ENCODE measurements around the gene IFT57. TPM values are rescaled to one million over a fixed set of nuclear protein-coding genes. Genes with fewer than 3 reads are reported as not detected.

IFT57 gene
- total and polyA plus RNA-seq, 12 donors, result 5.9 to 29.5 (median 20.4) TPM

DNA sequence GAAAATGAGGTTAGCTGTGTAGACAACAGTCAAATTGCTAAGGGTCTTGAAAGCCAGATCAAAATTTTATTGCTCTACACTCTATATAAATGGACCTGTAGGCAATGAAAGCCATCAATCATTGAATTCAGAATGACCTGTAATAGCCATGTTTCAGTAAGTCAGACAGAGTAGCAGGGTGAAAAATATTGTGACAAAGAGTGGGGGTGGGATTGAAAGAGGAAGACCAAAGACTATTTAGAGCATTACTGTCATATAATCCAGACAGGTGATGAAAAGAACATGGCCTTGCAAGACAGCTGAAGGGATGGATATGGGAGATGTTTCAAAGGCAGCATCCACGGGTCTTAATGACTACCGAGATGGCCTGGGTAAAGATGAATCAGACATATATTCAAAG, 22.2 kb downstream of the IFT57 start:
- TF ChIP-seq, protein P1, sequence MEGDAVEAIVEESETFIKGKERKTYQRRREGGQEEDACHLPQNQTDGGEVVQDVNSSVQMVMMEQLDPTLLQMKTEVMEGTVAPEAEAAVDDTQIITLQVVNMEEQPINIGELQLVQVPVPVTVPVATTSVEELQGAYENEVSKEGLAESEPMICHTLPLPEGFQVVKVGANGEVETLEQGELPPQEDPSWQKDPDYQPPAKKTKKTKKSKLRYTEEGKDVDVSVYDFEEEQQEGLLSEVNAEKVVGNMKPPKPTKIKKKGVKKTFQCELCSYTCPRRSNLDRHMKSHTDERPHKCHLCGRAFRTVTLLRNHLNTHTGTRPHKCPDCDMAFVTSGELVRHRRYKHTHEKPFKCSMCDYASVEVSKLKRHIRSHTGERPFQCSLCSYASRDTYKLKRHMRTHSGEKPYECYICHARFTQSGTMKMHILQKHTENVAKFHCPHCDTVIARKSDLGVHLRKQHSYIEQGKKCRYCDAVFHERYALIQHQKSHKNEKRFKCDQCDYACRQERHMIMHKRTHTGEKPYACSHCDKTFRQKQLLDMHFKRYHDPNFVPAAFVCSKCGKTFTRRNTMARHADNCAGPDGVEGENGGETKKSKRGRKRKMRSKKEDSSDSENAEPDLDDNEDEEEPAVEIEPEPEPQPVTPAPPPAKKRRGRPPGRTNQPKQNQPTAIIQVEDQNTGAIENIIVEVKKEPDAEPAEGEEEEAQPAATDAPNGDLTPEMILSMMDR (IDR thresholded peaks at IDR 0.05), result no peak
- ATAC-seq, result no peak
- no peak for DNase-seq
- no peak overlapping the region for H3K27ac ChIP-seq
- 95 to 96% methylated on average over 2 of the region's 2 CpGs for WGBS, 2 donors
- peaks cover 0 to 32% (median 0%) of the 10 kb centered on the region in 9 donors for H3K36me3 ChIP-seq
- H3K27me3 ChIP-seq, result no peaks in the 10 kb centered on the region
- H3K4me3 ChIP-seq, result no peak overlapping the region
- no peaks in the 10 kb centered on the region for H3K4me1 ChIP-seq
- H3K9me3 ChIP-seq, result peaks cover 0 to 7% (median 0%) of the 10 kb centered on the region in 11 donors
- intact Hi-C loops (cut with DNase I), result no loop called here

DNA sequence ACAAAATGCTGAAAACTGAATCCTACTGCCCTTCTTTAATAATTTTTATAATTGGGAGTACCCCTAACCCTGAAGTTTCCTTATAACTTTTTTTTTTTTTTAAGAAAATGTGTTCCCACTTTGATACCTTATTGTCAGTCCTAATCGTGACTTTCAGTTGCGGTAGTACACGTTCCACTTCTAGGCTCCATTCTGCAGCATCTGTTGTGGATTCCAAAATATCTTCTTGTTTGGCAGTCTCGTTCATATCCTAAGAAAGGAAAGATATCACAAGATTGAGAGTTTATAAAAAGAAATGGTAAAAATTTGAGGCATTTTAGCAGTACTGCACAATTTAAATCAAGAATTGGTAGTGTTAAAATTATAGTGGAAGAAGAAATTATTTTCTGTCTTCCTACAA, 30.8 kb downstream of the IFT57 start:
- 95 to 96% methylated on average over 4 of the region's 4 CpGs for WGBS, 2 donors
- DNase-seq (no peak), ATAC-seq (no peak)
- intact Hi-C loops (cut with DNase I), result no loop called here
- Histone ChIP-seq H3K9me3 (peaks cover 0 to 20% (median 0%) of the 10 kb centered on the region in 11 donors), H3K36me3 (peaks cover 0 to 68% (median 0%) of the 10 kb centered on the region in 9 donors), H3K4me1 (no peaks in the 10 kb centered on the region), H3K4me3 (no peak overlapping the region), H3K27me3 (no peaks in the 10 kb centered on the region), H3K27ac (no peak overlapping the region)
- TF ChIP-seq, protein P1 (IDR thresholded peaks at IDR 0.05), result no peak

DNA sequence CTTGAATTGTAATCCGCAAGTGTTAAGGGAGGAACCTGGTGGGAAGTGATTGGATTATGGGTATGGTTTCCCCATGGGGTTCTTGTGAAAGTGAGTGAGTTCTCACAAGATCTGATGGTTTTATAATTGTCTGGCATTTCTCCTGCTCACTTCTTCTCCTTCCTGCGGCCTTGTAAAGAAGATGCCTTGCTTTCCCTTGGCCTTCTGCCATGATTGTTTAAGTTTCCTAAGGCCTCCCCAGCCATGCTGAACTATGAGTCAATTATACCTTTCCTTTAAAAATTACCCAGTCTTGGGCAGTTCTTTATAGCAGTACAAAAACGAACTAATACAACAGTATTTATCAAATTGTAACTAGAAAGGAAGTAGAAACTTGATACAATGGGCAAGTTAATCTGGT, 31.9 kb downstream of the IFT57 start:
- Histone ChIP-seq H3K4me1 (no peaks in the 10 kb centered on the region), H3K27me3 (no peaks in the 10 kb centered on the region), H3K4me3 (no peak overlapping the region), H3K27ac (no peak overlapping the region), H3K36me3 (peaks cover 0 to 67% (median 0%) of the 10 kb centered on the region in 9 donors), H3K9me3 (peaks cover 0 to 20% (median under 1%) of the 10 kb centered on the region in 11 donors)
- WGBS, 2 donors, result 74 to 83% methylated on average over 3 of the region's 3 CpGs
- intact Hi-C loops (cut with DNase I), result no loop called here
- DNase-seq (no peak), ATAC-seq (no peak)
- TF ChIP-seq, protein P1 (IDR thresholded peaks at IDR 0.05), result no peak

DNA sequence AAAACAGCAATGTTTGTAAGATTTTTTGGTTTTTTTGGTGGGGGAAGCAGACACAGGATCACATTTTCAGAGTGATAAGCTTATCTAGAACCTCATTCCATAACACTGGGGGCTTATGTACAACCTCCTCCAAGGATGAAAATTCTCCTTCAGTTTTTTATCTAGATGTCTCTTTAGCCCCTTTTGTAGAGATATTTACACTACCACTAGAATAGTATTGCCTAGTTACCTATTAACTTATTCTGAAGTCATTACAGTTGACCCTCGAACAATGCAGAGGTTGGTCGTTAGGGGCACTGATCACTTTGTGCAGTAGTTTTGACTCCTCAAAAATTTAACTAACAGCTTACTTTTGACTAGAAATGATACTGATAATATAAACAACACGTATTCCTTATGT, 32.8 kb downstream of the IFT57 start:
- Histone ChIP-seq H3K4me1 (no peaks in the 10 kb centered on the region), H3K4me3 (no peak overlapping the region), H3K9me3 (peaks cover 0 to 18% (median 5%) of the 10 kb centered on the region in 11 donors), H3K27me3 (no peaks in the 10 kb centered on the region), H3K36me3 (peaks cover 0 to 70% (median 0%) of the 10 kb centered on the region in 9 donors), H3K27ac (no peak overlapping the region)
- TF ChIP-seq, protein P1 (IDR thresholded peaks at IDR 0.05), result no peak
- no peak for DNase-seq
- WGBS, 2 donors, result 89 to 92% methylated on average over 3 of the region's 3 CpGs
- no peak for ATAC-seq
- intact Hi-C loops (cut with DNase I), result no loop called here

Measured in heart right ventricle (tissue), 16 donors.